Kidney epithelial cell (primary cell): ENCODE data around the gene FBXO44. TPM values are rescaled to one million over a fixed set of nuclear protein-coding genes. Genes with fewer than 3 reads are reported as not detected.

Experiments used
- DNase-seq: peaks from one replicate; pipeline ENCODE4 v3.0.0-alpha.2; 2010; ENCODE audit warnings: low read depth
- H3K27me3 ChIP-seq: 2 replicates; pipeline ENCODE4 v1.6.0; 2011; ENCODE audit warnings: low read length; ENCODE audit not compliant: control insufficient read depth, insufficient read depth
- H3K36me3 ChIP-seq: 2 replicates; pipeline ENCODE4 v1.5.1; 2011; ENCODE audit warnings: low read length; ENCODE audit not compliant: control insufficient read depth, insufficient read depth
- H3K4me3 ChIP-seq: 2 replicates; pipeline ENCODE4 v1.5.1; 2011; ENCODE audit warnings: low read depth, mild to moderate bottlenecking, control low read depth, low read length
- CTCF ChIP-seq: IDR thresholded peaks from 2 replicates; pipeline ENCODE4 v1.5.1; 2011; ENCODE audit warnings: mild to moderate bottlenecking, moderate library complexity, low read length, control low read depth, inconsistent platforms; ENCODE audit not compliant: insufficient read depth, poor library complexity, severe bottlenecking
- total RNA-seq: library from RNA; depleted of rRNA; stranded (reverse); fragments of >200 nt; gene quantifications from 2 replicates; pipeline ENCODE4 v1.2.3, GENCODE V29; 2015

FBXO44 gene
- total RNA-seq, 1 donor from 2014 or later, result 14.4 TPM

GRCh38 chr1:11646317-11646716, 8.4 kb upstream of the FBXO44 start:
- H3K4me3 ChIP-seq, result no peak overlapping the region
- DNase-seq, result no peak
- no peaks in the 10 kb centered on the region for H3K36me3 ChIP-seq
- TF ChIP-seq CTCF, result no peak
- peaks cover 20% of the 10 kb centered on the region for H3K27me3 ChIP-seq

GRCh38 chr1:11647333-11647732, 7.3 kb upstream of the FBXO44 start:
- H3K27me3 ChIP-seq, result peaks cover 17% of the 10 kb centered on the region
- H3K36me3 ChIP-seq, result no peaks in the 10 kb centered on the region
- no peak overlapping the region for H3K4me3 ChIP-seq
- no peak for TF ChIP-seq CTCF
- no peak for DNase-seq

GRCh38 chr1:11648039-11648438, 6.6 kb upstream of the FBXO44 start:
- TF ChIP-seq CTCF, result no peak
- Histone ChIP-seq H3K4me3 (no peak overlapping the region), H3K27me3 (peaks cover 17% of the 10 kb centered on the region), H3K36me3 (no peaks in the 10 kb centered on the region)
- DNase-seq, result no peak

GRCh38 chr1:11648732-11649158, 5.9 kb upstream of the FBXO44 start:
- DNase-seq, result no peak
- Histone ChIP-seq H3K4me3 (no peak overlapping the region), H3K36me3 (no peaks in the 10 kb centered on the region), H3K27me3 (peaks cover 17% of the 10 kb centered on the region)
- TF ChIP-seq CTCF, result no peak

GRCh38 chr1:11649237-11649623, 5.4 kb upstream of the FBXO44 start:
- TF ChIP-seq CTCF, result no peak
- H3K36me3 ChIP-seq, result no peaks in the 10 kb centered on the region

GRCh38 chr1:11649624-11650330, 4.9 kb upstream of the FBXO44 start:
- peaks cover 17% of the 10 kb centered on the region for H3K27me3 ChIP-seq
- DNase-seq, result no peak
- H3K4me3 ChIP-seq, result no peak overlapping the region
- H3K36me3 ChIP-seq, result no peaks in the 10 kb centered on the region
- no peak for TF ChIP-seq CTCF

More at GRCh38 chr1:11649237-11649623, 5.4 kb upstream of the FBXO44 start:
- H3K27me3 ChIP-seq, result peaks cover 17% of the 10 kb centered on the region
- no peak for DNase-seq
- no peak overlapping the region for H3K4me3 ChIP-seq
